Neural cell (in vitro differentiated cells): ENCODE results near the gene ST6GALNAC3.

Experiments
- EP300 ChIP-seq: fragments of 450-650 bp; conservative IDR thresholded peaks from 2 replicates; pipeline ENCODE4 v1.6.1; 2014; ENCODE audit warnings: antibody characterized with exemption, mild to moderate bottlenecking, moderate library complexity; ENCODE audit not compliant: poor library complexity, severe bottlenecking
- MXI1 ChIP-seq: fragments of 450-650 bp; conservative IDR thresholded peaks from 2 replicates; pipeline ENCODE4 v1.6.1; 2014; ENCODE audit warnings: antibody characterized with exemption, mild to moderate bottlenecking; ENCODE audit not compliant: poor library complexity, severe bottlenecking
- POLR2AphosphoS5 ChIP-seq: IDR thresholded peaks from 2 replicates; pipeline ENCODE4 v1.6.1; 2012
- RAD21 ChIP-seq: fragments of 450-650 bp; conservative IDR thresholded peaks from 2 replicates; pipeline ENCODE4 v1.6.1; 2014; ENCODE audit warnings: antibody characterized with exemption, mild to moderate bottlenecking, moderate library complexity
- SMC3 ChIP-seq: fragments of 450-650 bp; conservative IDR thresholded peaks from 2 replicates; pipeline ENCODE4 v1.6.1; 2014; ENCODE audit warnings: antibody characterized with exemption, mild to moderate bottlenecking, moderate library complexity; ENCODE audit not compliant: poor library complexity
- TF ChIP-seq, protein P1 (sequence below): fragments of 450-650 bp; IDR thresholded peaks from 2 replicates; pipeline ENCODE4 v1.5.1; 2014; ENCODE audit warnings: antibody characterized with exemption, mild to moderate bottlenecking, moderate library complexity; ENCODE audit not compliant: poor library complexity, severe bottlenecking

DNA sequence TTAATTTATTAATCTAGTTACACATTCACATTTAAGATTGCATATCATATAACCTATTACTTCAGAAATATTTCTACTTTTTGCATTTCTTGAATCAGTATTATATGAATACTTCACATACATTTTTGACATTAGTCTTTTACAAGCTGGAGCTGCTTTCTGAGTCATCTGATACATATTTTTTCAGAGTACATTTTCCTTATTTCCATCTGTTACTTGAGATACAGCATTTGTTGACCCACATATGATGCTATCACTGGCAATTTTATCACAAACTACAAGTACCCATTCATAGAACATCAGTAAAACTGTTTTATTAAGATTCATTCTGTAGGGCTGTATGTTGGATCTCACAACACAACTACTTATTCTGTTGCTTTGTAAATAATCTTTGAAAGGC lies 425.6 kb downstream of the ST6GALNAC3 start:
- no peak for TF ChIP-seq MXI1
- TF ChIP-seq RAD21: no peak
- no peak for TF ChIP-seq POLR2AphosphoS5
- TF ChIP-seq, protein P1, sequence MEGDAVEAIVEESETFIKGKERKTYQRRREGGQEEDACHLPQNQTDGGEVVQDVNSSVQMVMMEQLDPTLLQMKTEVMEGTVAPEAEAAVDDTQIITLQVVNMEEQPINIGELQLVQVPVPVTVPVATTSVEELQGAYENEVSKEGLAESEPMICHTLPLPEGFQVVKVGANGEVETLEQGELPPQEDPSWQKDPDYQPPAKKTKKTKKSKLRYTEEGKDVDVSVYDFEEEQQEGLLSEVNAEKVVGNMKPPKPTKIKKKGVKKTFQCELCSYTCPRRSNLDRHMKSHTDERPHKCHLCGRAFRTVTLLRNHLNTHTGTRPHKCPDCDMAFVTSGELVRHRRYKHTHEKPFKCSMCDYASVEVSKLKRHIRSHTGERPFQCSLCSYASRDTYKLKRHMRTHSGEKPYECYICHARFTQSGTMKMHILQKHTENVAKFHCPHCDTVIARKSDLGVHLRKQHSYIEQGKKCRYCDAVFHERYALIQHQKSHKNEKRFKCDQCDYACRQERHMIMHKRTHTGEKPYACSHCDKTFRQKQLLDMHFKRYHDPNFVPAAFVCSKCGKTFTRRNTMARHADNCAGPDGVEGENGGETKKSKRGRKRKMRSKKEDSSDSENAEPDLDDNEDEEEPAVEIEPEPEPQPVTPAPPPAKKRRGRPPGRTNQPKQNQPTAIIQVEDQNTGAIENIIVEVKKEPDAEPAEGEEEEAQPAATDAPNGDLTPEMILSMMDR: no peak
- TF ChIP-seq SMC3: no peak
- no peak for TF ChIP-seq EP300
